NCI-H226 (cell line): Measurements from ENCODE around the gene PRSS35.
"Not testable (repeated sequence)": the region's sequence is repeated elsewhere in the genome, so short reads cannot be mapped to it uniquely, and the experiment has no call there.

Source experiments
- DNase-seq: peaks from one replicate; pipeline ENCODE4 v3.0.0-alpha.2; 2015

The PRSS35 gene, protein sequence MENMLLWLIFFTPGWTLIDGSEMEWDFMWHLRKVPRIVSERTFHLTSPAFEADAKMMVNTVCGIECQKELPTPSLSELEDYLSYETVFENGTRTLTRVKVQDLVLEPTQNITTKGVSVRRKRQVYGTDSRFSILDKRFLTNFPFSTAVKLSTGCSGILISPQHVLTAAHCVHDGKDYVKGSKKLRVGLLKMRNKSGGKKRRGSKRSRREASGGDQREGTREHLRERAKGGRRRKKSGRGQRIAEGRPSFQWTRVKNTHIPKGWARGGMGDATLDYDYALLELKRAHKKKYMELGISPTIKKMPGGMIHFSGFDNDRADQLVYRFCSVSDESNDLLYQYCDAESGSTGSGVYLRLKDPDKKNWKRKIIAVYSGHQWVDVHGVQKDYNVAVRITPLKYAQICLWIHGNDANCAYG

GRCh38 chr6:83511901-83512681, at the start of gene PRSS35:
PRSS35 (plus strand) TSS chr6:83512534; CDS start chr6:83523442, 10,908 bp downstream.
- no peak for DNase-seq

GRCh38 chr6:83463886-83464285, 48.4 kb upstream of the PRSS35 start:
- DNase-seq = no peak

DNA sequence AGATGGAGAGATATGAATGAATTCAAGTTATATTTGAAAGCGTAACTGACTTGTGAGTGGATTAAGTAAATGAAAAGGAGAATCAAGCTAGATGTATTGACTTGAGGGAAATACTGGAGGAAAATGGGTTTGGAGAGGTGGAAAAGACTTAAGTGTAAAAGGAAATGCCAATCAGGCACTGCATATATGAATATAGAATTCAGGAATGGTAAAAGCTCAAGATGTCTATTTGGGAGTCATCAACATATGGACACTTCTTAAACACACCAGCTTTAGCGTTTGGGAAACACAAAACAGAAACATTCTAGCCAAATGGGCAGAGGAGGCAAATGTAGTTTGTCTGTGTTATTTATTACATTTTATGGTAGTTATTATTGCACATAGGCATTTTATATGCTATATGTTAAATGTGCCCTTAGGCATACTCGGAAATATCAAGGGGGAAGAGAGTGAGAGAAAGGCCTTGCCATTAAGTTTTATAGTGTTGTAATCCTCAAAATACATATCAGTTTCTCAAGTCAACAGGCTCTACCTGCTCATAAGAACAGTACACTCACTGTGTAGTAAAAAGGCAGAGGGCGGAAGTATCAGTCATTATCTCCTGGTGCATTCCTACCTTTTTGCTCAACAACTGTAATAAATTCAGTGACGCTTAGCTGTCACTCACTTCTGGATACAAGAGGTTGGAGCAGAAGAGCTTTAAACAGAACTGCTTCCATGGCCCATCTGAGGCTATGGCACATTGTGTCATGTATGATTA, 47.8 kb upstream of the PRSS35 start:
- no peak for DNase-seq

DNA sequence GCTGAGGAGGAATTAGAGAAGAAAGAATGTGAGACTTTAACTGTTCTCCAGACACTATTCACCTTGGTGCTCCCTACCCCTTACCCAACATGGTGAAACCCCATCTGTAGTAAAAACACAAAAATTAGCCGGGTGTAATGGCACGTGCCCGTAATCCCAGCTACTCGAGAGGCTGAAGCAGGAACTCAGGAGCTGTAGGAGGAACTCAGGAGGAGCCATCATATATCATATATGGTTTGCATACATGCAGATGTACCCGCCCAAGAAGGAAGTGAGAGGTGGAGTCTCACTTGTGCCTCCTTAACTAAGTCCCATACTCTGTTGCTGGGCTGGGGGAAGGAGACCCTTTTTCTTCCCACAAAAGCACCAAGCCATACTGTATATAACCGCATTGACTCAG, 46.0 kb upstream of the PRSS35 start:
- no peak for DNase-seq

- no peak for DNase-seq
These were observed 44.7 kb upstream of the PRSS35 start for GRCh38 chr6:83467620-83468036.

DNA sequence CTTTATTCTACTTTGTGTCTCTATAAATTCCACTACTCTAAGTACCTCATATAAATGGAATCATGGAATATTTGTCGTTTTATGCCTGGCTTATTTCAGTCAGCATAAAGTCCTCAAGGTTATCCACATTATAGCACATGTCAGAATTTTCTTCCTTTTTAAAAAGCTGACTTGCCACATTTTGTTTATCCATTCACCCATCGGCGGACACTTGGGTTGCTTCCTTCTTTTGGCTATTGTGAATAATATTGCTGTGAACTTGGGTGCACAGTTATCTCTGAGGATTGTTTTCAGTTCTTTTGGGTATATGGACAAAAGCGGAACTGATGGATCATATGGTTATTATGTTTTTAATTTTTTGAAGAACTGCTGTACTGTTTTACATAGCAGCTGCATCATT, 42.3 kb upstream of the PRSS35 start:
- DNase-seq = no peak

DNA sequence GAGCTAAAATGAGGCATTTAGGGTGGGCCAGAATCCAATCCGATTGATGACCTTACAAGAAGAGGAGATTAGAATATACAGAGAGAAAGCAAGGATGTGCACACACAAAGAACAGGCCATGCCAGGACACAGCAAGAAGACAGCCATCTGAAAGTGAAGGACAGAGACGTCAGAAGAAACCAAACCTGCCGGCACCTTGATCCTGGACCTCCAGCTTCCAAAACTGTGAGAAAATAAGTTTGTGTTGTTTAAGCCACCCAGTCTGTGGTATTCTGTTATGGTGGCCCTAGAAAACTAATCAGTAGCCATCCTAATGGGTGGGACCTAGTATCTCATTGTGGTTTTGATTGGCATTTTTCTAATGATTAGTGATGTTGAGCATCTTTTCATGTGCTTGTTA, 41.7 kb upstream of the PRSS35 start:
- no peak for DNase-seq

DNA sequence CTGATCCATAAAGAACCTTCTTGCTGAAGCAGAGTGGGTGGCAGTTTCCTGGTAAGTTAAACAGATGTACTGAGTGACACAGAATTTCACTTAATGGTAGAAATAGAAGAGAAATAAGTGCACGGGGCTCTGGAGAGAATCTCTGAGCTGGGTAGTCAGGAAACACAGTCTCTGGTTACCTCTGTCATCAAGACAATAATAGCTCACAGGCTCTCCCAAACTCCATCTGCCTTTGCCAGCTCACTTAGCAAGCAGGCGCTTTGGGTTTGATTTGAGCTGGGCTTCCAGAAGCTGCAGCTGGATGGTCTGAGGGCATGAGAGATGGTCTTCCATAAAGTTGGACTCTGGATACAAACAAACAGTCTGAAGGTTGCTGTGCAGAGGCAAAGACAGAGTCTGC, 39.6 kb upstream of the PRSS35 start:
- no peak for DNase-seq

GRCh38 chr6:83474309-83474708, 38.0 kb upstream of the PRSS35 start:
- no peak for DNase-seq

- no peak for DNase-seq
These were observed 35.4 kb upstream of the PRSS35 start for GRCh38 chr6:83476971-83477370.

DNA sequence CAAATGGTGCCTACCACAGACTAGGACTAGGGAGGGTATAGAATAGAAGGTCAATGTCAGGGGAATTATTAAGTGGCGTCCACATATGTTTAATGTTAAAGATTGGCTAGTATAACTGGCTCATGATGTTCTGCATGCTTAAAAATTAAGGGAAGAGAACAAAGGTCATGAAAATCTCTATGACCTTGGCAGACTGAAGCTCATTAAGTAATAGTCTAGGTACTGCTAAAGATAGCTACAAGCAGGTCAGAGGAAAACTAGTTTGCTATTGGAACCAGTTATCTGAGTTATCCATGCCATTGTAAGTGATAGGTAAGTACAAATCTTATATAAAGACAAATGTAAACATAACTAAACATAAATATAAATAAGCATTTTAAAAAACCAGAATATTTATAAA, 32.9 kb upstream of the PRSS35 start:
- no peak for DNase-seq

DNA sequence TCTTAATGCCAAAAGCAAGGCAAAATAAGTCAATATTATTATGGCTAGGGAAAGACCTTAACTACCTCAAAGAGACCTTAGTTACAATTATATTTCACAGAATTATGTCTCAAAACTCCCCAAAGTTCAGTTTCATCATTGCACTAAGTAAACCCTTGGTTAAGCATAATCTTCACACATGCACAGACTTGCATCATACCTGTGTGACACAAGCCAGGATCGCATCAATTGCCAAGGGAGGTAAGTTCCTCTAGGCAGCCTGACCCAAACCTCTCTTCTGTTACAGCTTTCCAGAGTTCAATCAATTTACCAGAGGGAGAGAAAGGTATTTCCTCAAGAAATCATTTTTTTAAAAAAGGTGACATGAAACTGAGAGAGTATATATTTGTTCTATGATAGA, 31.9 kb upstream of the PRSS35 start:
- no peak for DNase-seq

GRCh38 chr6:83481938-83482337, 30.4 kb upstream of the PRSS35 start:
- not testable (repeated sequence) for DNase-seq

- DNase-seq = no peak
These were observed 23.9 kb upstream of the PRSS35 start for GRCh38 chr6:83488448-83488847.

- DNase-seq = no peak
These were observed 23.5 kb upstream of the PRSS35 start for GRCh38 chr6:83488861-83489260.

DNA sequence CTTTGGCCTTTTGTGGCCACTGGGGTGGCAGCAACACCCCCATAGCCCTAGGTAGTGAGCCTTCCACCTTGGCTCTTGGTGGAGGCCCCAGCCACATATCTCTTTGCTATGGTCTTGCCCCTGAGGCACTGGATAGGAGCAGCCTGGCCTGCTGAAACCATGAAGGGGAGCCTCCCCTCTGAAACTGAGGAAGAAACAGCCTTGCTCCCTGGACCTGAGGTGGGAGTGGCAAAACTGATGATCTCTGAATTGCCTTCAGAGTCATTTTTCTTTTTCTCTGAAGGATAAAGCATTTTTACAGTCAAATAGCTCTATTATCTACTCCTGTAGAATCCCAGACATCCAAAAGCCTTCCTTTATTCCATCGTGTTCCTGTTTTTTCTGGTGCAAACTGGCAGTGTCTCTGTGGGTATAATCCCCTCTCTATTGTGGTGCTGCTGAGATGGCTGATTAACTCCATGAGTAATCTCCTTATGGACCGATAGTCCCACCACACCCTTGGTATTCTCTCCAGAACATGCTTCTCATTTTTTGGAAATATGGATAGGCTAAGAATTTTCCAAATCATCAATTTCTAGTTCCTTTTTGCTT, 22.0 kb upstream of the PRSS35 start:
- no peak for DNase-seq

DNA sequence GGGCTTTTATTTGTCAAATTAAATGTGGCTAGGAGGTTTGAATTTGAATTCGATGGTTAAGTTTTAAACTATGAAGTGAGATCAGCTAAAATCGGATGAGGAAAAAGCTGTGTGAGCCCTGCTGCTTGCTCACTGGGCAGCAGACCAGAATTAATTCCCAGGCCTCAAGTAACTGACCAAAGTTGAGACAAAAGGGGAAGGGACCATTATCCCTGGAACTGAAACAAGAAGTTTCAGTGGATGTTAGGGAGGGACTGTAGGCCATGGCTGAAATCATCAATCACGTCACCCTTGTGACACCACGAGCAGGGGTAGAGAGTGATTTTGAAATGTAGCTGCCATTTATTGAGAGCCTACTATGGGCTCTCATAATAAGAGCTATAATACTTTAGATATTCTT, 7.0 kb upstream of the PRSS35 start:
- DNase-seq = no peak

DNA sequence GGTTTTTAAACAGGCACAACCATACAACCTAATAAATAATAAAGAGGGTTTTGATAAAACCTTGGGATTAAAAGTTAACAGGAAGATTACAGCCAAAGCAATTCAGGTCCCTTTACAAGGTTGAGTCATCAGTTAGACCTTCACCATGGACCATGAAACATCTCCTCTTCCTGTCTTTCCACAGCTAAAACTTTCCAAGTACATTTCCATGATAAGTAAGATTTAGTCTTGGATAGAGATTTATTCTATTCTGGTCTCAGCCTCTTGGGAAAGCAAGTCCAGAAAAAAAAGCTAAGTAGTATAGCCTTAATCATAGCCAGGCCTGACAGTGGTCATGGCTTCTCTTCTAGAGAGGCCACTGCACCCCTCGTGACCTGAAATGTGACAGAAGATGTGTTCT, 2.9 kb upstream of the PRSS35 start:
- no peak for DNase-seq

GRCh38 chr6:83510791-83511190, 1.5 kb upstream of the PRSS35 start:
- DNase-seq = no peak

DNA sequence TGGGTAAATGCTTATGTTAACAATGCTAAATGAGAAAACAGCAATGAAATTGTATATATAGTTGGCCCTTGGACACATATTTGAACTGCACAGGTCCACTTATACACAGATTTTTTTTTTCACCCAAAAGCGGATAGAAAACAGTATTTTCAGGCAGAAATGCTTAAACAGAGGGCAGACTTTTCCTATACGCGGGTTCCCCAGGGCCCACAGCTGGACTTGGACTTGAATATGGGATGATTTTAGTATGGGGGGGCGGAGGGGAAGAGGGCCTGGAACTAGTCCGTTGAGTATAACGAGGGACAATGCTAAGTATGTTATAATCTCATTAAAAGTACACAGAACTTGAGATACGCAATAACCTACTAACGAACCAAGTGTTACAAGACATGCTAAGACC, 1.1 kb upstream of the PRSS35 start:
- no peak for DNase-seq

DNA sequence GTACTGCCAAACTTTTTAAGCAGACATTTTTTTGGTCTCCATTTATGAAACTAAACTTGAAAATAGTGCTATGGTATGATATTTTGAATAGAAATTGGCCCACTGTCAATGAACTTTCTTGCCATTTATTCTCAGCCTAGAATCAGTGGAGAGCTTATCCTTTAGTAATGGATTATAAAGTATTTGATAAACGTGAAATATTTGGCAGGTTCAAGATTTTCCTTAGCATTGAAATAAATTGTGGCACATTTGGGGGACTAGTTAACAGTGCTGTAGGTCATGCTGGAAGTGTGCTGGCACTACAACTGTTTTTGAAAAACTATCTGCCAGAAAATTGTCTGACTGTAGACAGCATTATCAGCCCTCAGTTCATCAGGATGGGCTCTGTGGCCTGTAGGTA, 2.1 kb downstream of the PRSS35 start:
- no peak for DNase-seq

- no peak for DNase-seq
These were observed 2.6 kb downstream of the PRSS35 start for GRCh38 chr6:83514866-83515466.

- no peak for DNase-seq
These were observed 5.2 kb downstream of the PRSS35 start for GRCh38 chr6:83517500-83517899.
